Endothelial cell of umbilical vein (primary cell): ENCODE results near the gene DLGAP1. TPM values are rescaled to one million over a fixed set of nuclear protein-coding genes. Genes with fewer than 3 reads are reported as not detected.

Source experiments
- BruUV-seq: library from RNA; stranded (reverse); fragments of 400-500 nt; replicated peaks from 2 replicates; lab custom pipeline; 2021; lab: Mats Ljungman, UMichigan
- CTCF ChIA-PET: fragments of 300-600, 350-600 bp; sonication (Branson Sonifier 250); formaldehyde crosslinking; loops from one replicate; lab custom pipeline; 2021; ENCODE audit warnings: antibody characterized with exemption, inconsistent platforms; lab: Charles Lee
- POLR2A ChIA-PET: fragments of 300-600, 350-600 bp; sonication (Branson Sonifier 250); formaldehyde crosslinking; loops from one replicate; lab custom pipeline; 2021; ENCODE audit warnings: antibody characterized with exemption, inconsistent platforms; lab: Charles Lee
- DNase-seq: peaks from one replicate; pipeline ENCODE4 v3.0.0-alpha.2; 2011; ENCODE audit warnings: low read depth, low spot score
- FAIRE-seq: peaks from 2 replicates; lab custom pipeline; 2011; peaks lifted over from hg19 to GRCh38; lab: Jason Lieb, UNC
- H2AFZ ChIP-seq: 2 replicates; pipeline ENCODE4 v1.6.0; 2012; ENCODE audit warnings: low read depth, low read length, control low read depth, inconsistent platforms
- H3K27ac ChIP-seq: 2 replicates; pipeline ENCODE4 v1.5.1; 2011; ENCODE audit warnings: low read depth, mild to moderate bottlenecking, control low read depth, low read length, moderate library complexity; ENCODE audit not compliant: insufficient read depth
- H3K27me3 ChIP-seq, 2 experiments: 2 replicates each; pipeline versions ENCODE4 v1.6.0 to v1.6.1; 2011; ENCODE audit warnings: low read length in 2 of 2, mixed read lengths in 1 of 2; ENCODE audit not compliant: control insufficient read depth in 2 of 2, insufficient read depth in 2 of 2
- H3K36me3 ChIP-seq, 2 experiments: 2 replicates in 1 of 2; 3 replicates in 1 of 2; pipeline ENCODE4 v1.5.1; 2011; ENCODE audit warnings: low read length in 2 of 2, mild to moderate bottlenecking in 1 of 2, moderate library complexity in 1 of 2; ENCODE audit not compliant: control insufficient read depth in 2 of 2, insufficient read depth in 2 of 2; ENCODE audit errors: extremely low read depth in 1 of 2
- H3K4me1 ChIP-seq: 3 replicates; pipeline ENCODE4 v1.5.1; 2011; ENCODE audit warnings: mild to moderate bottlenecking, low read length; ENCODE audit not compliant: control insufficient read depth, insufficient read depth; ENCODE audit errors: extremely low read depth
- H3K4me2 ChIP-seq: 2 replicates; pipeline ENCODE4 v1.6.1; 2011; ENCODE audit warnings: low read length, control low read depth, mixed read lengths; ENCODE audit not compliant: insufficient read depth
- H3K4me3 ChIP-seq, 3 experiments: fragments of 200-600 bp in 1 of 3; sonication (generic), shearing (Covaris generic) in 1 of 3; replicated peaks in 1 of 3; 2 replicates each; pipeline ENCODE4 v1.5.1; 2011 to 2016; ENCODE audit warnings: control low read depth in 3 of 3, low read length in 3 of 3, mild to moderate bottlenecking in 2 of 3, inconsistent platforms in 1 of 3, low read depth in 1 of 3, moderate library complexity in 1 of 3; ENCODE audit not compliant: insufficient read depth in 1 of 3
- H3K79me2 ChIP-seq: 2 replicates; pipeline ENCODE4 v1.6.0; 2012; ENCODE audit warnings: low read length, inconsistent platforms; ENCODE audit not compliant: control insufficient read depth, insufficient read depth
- H3K9ac ChIP-seq: replicated peaks from 2 replicates; pipeline ENCODE3; 2011; ENCODE audit warnings: low read length, control low read depth; ENCODE audit not compliant: insufficient read depth; ENCODE audit errors: extremely low read depth
- H3K9me1 ChIP-seq: replicated peaks from 3 replicates; pipeline ENCODE4 v1.6.0; 2011; ENCODE audit warnings: mild to moderate bottlenecking, low read length; ENCODE audit not compliant: control insufficient read depth, insufficient read depth; ENCODE audit errors: extremely low read depth
- H3K9me3 ChIP-seq: replicated peaks from 2 replicates; pipeline ENCODE4 v1.5.1; 2012; ENCODE audit warnings: low read length, inconsistent platforms; ENCODE audit not compliant: control insufficient read depth, insufficient read depth
- H4K20me1 ChIP-seq: replicated peaks from 2 replicates; pipeline ENCODE3; 2011; ENCODE audit warnings: mild to moderate bottlenecking, low read length; ENCODE audit not compliant: control insufficient read depth, insufficient read depth; ENCODE audit errors: extremely low read depth
- CTCF ChIP-seq, 2 donors: IDR thresholded peaks; 1 replicate in 1 of 2; 2 replicates in 1 of 2; pipeline ENCODE4 v1.5.1; 2011; ENCODE audit warnings: low read length in 2 of 2, mild to moderate bottlenecking in 2 of 2, moderate library complexity in 2 of 2, control low read depth in 1 of 2, inconsistent platforms in 1 of 2, low read depth in 1 of 2; ENCODE audit not compliant: insufficient read depth in 1 of 2; ENCODE audit errors: extremely low read depth in 1 of 2
- EZH2 ChIP-seq: IDR thresholded peaks from 2 replicates; pipeline ENCODE4 v1.6.1; 2012; ENCODE audit warnings: borderline replicate concordance, low read depth, mild to moderate bottlenecking, moderate library complexity, low read length, inconsistent platforms; ENCODE audit not compliant: severe bottlenecking
- FOS ChIP-seq: IDR thresholded peaks from 2 replicates; pipeline ENCODE4 v1.6.1; 2011; ENCODE audit warnings: mild to moderate bottlenecking, low read length, moderate library complexity, borderline replicate concordance; ENCODE audit not compliant: insufficient read depth
- GATA2 ChIP-seq: IDR thresholded peaks from 2 replicates; pipeline ENCODE4 v1.7.0; 2011; ENCODE audit warnings: low read depth, mild to moderate bottlenecking, moderate library complexity, mixed read lengths, low read length; ENCODE audit not compliant: insufficient read length, insufficient read depth
- JUN ChIP-seq: IDR thresholded peaks from 2 replicates; pipeline ENCODE4 v1.6.1; 2011; ENCODE audit warnings: borderline replicate concordance, low read depth; ENCODE audit not compliant: insufficient read length, insufficient read depth
- MYC ChIP-seq: IDR thresholded peaks from one replicate; pipeline ENCODE4 v1.6.1; 2011; ENCODE audit warnings: mild to moderate bottlenecking, low read depth, low read length
- POLR2A ChIP-seq: IDR thresholded peaks from 2 replicates; pipeline ENCODE4 v1.6.1; 2012; ENCODE audit warnings: low read depth, mild to moderate bottlenecking, control low read depth, low read length
- POLR2AphosphoS5 ChIP-seq: IDR thresholded peaks from 2 replicates; pipeline ENCODE4 v1.6.1; 2012; ENCODE audit warnings: low read depth, mild to moderate bottlenecking, control low read depth, low read length, moderate library complexity; ENCODE audit not compliant: insufficient read depth
- dilution Hi-C: fragments of 300-500 bp; cut with MboI; formaldehyde crosslinking; loops from one replicate; pipeline ENCODE4 v1.15.0; 2019; ENCODE audit warnings: low sequenced_read_pairs; ENCODE audit not compliant: extremely low pct_ligation_motif_present
- intact Hi-C: fragments of 100-400 bp; cut with micrococcal nuclease; formaldehyde crosslinking; loops from one replicate; pipeline ENCODE4 v1.10.0; 2022
- polyA plus RNA-seq, 4 experiments: library from polyadenylated mRNA; depleted of rRNA in 3 of 4; stranded (reverse) in 3 of 4; unstranded in 1 of 4; fragments of >200 nt; gene quantifications; 2 replicates each; pipeline versions ENCODE4 v1.2.1 to v1.2.3, GENCODE V29; 2011 to 2012; ENCODE audit warnings: missing spikeins in 1 of 4
- total RNA-seq: library from RNA; stranded (reverse); gene quantifications from 2 replicates; pipeline ENCODE4 v1.2.3, GENCODE V29; 2021
- TF ChIP-seq, protein P1 (sequence below): IDR thresholded peaks from 2 replicates; pipeline ENCODE4 v1.6.1; 2011; ENCODE audit not compliant: insufficient read depth, insufficient read length

Gene DLGAP1
- total and polyA plus RNA-seq, 2 donors (not counting 3 experiments of a cell fraction or from before 2014, with no cell fraction given): 0.04 TPM; not detected in 1

DNA sequence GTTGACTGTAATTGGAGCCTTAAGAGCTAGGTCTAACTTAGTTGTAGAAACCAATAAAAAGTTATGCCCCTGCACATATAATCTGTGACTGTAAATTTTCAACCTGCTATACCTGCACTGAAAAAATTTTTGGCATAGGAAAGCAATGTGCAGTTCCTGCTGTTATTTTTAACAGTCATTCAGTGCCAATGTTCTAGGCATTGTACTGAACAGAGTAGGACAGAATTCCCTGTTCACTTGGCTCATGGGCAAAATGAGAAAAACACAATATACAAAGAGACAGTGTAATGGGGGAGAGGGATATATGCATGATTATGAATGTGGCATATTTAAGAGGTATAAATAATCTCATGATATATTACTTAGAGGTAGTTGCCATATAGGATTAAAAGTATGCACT is 547.2 kb downstream of the DLGAP1 start:
- Histone ChIP-seq H3K9me3 (no peaks in the 10 kb centered on the region), H3K9ac (no peak overlapping the region), H3K4me3 (no peak overlapping the region), H3K9me1 (no peaks in the 10 kb centered on the region), H3K27ac (no peak overlapping the region), H3K27me3 (peaks cover 2 to 4% of the 10 kb centered on the region in 2 experiments), H3K36me3 (no peaks in the 10 kb centered on the region), H4K20me1 (no peaks in the 10 kb centered on the region), H3K4me1 (no peaks in the 10 kb centered on the region), H3K79me2 (no peaks in the 10 kb centered on the region), H3K4me2 (no peak overlapping the region), H2AFZ (no peak overlapping the region)
- FAIRE-seq: no peak
- intact Hi-C loops: no loop called here
- no TSS peak for BruUV-seq
- ChIA-PET POLR2A (no interaction called here), CTCF (interaction anchor here (1.1 kb wide), 1 partner anchor 23 kb away, joined by 3 read pairs; no protein-coding TSS in a partner anchor)
- dilution Hi-C loops: no loop called here
- DNase-seq: no peak
- no peak for TF ChIP-seq MYC
- TF ChIP-seq GATA2: no peak
- no peak for TF ChIP-seq POLR2AphosphoS5
- no peak for TF ChIP-seq POLR2A
- no peak for TF ChIP-seq CTCF (IDR thresholded peaks at IDR 0.05; ENCODE audit: extremely low read depth in 1 of 2, insufficient read depth in 1 of 2, low read depth in 1 of 2, low read length in 2 of 2)
- TF ChIP-seq, protein P1, sequence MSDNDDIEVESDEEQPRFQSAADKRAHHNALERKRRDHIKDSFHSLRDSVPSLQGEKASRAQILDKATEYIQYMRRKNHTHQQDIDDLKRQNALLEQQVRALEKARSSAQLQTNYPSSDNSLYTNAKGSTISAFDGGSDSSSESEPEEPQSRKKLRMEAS: no peak
- TF ChIP-seq FOS: no peak
- TF ChIP-seq JUN: no peak
- TF ChIP-seq EZH2: no peak
